ENCODE data around the gene UBE2E3.

DNA sequence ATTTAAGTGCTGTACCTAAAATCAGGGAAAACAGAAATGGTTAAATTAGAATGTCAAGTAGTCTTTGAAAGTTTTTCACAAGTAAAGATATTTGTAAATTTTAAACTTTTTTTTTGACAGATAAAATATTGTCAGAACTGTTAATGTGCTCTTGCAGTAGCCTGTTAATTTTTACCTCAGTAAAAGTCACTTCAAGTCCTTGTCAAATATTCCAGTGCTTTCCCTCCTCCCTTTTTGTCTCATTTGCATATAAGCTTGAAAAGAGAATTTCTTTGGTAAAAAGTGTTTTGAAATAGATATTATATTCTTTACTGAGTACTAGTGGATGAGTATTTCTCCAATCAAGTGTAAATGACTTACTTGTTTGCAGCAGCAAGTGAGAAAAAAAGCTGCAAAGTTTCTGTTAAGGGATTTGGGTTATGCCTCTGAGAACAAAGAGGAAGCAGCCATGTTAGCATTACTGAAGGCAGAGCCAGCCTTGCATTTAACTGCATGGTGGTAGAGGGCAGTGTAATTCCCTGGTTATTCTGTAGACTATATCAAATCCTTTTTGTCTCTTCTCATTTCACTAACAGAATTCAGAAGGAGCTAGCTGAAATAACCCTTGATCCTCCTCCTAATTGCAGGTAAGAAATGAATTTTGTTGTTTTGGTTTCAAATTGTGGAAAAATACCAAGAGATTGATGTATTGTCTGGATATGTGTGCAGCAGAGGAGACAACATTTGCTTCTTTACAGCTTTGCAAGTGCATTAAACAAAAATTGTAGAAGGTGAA, 3.2 kb downstream of the UBE2E3 start:
- TF ChIP-seq, protein P1, sequence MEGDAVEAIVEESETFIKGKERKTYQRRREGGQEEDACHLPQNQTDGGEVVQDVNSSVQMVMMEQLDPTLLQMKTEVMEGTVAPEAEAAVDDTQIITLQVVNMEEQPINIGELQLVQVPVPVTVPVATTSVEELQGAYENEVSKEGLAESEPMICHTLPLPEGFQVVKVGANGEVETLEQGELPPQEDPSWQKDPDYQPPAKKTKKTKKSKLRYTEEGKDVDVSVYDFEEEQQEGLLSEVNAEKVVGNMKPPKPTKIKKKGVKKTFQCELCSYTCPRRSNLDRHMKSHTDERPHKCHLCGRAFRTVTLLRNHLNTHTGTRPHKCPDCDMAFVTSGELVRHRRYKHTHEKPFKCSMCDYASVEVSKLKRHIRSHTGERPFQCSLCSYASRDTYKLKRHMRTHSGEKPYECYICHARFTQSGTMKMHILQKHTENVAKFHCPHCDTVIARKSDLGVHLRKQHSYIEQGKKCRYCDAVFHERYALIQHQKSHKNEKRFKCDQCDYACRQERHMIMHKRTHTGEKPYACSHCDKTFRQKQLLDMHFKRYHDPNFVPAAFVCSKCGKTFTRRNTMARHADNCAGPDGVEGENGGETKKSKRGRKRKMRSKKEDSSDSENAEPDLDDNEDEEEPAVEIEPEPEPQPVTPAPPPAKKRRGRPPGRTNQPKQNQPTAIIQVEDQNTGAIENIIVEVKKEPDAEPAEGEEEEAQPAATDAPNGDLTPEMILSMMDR (IDR thresholded peaks at IDR 0.05; ENCODE audit: poor library complexity): peak; percentile 49
- TF ChIP-seq EZH2 (IDR thresholded peaks at IDR 0.05; ENCODE audit: borderline replicate concordance) (no peak), EZH2phosphoT487 (IDR thresholded peaks at IDR 0.05; ENCODE audit: low read depth, severe bottlenecking, unreplicated experiment) (no peak)

Measured in hepatocyte (in vitro differentiated cells).